ENCODE results near the gene ARHGAP21.
"Not testable (repeated sequence)": the region's sequence is repeated elsewhere in the genome, so short reads cannot be mapped to it uniquely, and the experiment has no call there.

Gene ARHGAP21

DNA sequence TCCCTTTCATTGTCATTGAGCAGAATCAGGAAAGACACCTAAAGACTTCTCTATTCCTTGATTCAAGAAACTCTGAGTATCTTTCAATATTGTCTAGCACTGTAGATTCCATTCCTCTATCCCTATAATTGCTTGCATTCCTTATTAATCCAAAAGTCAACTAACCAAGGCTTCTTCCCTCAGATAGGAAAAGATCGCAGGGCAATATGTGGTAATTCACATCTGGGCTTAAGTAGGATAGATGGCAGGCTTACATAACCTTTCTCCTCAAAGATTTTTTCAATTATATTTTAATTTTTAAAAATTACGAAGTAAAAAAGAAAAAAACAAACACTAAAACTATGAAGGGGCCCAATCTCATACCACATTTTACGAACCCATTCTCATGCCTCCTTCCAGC, 7.1 kb upstream of the ARHGAP21 start:
- DNase-seq (ENCODE audit: low spot score in 2 of 2) (no peak), ATAC-seq (no peak)
- Mint-ChIP-seq H3K9me3 (no peaks in the 10 kb centered on the region), H3K4me1 (no peaks in the 10 kb centered on the region), H3K27ac (no peak overlapping the region), H3K36me3 (no peaks in the 10 kb centered on the region), H3K4me3 (no peak overlapping the region)

DNA sequence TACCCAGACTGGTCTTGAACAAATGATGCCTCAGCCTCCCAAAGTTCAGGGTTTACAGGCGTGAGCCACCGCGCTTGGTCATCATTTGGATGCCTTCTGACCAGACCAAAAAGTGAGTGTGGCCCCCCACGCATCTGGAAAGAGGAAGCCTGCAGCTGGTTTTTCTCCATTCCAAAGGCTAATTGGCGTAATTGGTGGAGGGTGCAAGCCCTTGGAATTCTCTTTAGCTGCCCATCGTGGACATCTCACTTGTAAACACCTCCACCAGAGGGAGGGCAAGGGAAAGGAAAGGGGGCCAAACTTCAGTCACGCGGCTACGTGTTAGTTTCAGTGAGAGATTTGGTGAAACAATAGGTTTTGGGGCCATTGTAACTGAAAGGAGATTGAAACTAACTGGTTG, 4.1 kb upstream of the ARHGAP21 start:
- no peak overlapping the region for H3K27ac Mint-ChIP-seq
- H3K36me3 Mint-ChIP-seq: peaks cover 6% of the 10 kb centered on the region
- no peaks in the 10 kb centered on the region for H3K4me1 Mint-ChIP-seq
- DNase-seq (ENCODE audit: low spot score in 2 of 2): no peak
- no peaks in the 10 kb centered on the region for H3K9me3 Mint-ChIP-seq
- H3K4me3 Mint-ChIP-seq: no peak overlapping the region
- ATAC-seq: no peak

DNA sequence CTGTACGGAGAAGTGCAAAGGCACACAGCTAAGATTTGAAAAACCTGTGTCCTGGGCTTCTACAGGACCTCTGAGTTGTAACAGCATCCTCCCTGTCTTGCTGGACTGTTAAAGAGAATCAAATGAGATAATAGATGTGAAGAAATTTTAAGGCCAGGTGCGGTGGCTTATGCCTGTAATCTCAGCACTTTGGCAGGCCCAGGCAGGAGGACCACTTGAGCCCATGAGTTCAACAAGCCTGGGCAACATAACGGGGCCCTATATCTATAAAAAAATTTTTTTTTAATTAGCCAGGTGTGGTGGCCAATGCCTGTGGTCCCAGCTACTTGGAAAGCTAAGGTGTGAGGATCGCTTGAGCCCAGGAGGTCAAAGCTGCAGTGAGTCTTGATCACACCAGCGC, 2.9 kb upstream of the ARHGAP21 start:
- Mint-ChIP-seq H3K4me1 (no peaks in the 10 kb centered on the region), H3K4me3 (no peak overlapping the region), H3K9me3 (no peaks in the 10 kb centered on the region), H3K36me3 (peaks cover 13% of the 10 kb centered on the region), H3K27ac (no peak overlapping the region)
- ATAC-seq (no peak), DNase-seq (ENCODE audit: low spot score in 2 of 2) (no peak)

DNA sequence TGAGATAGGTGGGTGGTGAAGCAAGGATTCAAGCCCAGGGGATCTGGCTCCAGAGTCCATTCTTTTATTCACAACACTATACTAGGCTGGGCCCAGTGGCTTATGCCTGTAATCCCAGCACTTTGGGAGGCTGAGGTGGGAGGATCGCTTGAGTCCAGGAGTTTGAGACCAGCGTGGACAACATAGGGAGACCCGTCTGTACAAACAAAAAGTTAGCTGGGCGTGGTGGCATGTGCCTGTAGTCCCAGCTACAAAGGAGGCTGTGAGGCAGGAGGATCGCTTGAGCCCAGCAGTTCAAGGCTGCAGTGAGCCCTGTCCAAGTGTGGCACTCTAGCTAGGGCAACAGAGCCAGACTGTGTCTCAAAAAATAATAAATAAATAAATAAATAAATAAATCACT, 2.3 kb upstream of the ARHGAP21 start:
- not testable (repeated sequence) for DNase-seq (ENCODE audit: low spot score in 2 of 2); ATAC-seq; H3K27ac Mint-ChIP-seq; H3K4me1 Mint-ChIP-seq; H3K4me3 Mint-ChIP-seq; H3K9me3 Mint-ChIP-seq
- H3K36me3 Mint-ChIP-seq: peaks cover 19% of the 10 kb centered on the region

DNA sequence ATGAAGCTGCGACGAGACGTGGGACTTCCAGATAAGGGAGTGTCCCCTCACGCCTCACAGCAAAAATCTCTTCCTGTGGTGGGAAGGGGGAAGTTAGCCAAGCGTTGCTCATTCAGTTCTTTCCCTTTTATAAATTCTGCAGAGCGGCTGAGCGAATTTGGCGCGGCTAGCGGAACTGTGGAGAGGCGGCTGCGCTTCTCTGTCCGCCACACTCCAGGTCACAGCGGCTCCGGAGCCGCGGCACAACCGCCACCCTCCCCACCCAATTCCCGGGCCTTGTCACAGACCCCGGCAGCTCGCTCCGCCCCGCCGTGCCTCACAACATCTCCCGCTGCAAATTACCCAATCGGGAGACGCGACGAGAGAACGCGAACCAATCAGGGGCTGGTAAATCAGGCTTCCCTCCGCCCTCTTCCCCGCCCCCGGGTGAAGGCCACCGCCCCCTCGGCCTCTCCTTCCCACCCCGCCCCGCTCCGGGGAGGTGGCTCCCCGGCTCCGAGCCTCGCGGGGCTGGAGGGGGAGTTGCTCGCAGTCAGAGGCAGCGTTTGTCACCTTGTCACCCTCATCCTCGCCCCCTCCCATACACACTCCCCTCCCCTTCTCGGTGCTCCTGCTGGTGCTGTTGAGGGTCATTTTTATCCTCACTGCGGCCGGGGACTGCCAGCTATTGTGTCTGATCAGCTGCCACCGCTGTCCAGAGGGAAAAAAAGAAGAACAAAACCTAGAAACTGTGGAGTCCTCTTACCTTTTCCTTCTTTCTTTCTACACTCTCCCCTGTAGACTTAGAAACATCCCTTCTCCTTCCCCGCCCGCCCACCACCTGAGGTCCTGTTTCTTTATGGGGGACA, 918 bp upstream of the ARHGAP21 start:
- DNase-seq (ENCODE audit: low spot score in 2 of 2) (peak; percentile 92 to 97), ATAC-seq (peak; percentile 93)
- Mint-ChIP-seq H3K4me1 (no peaks in the 10 kb centered on the region), H3K4me3 (peak overlapping the region; percentile 83), H3K36me3 (peaks cover 25% of the 10 kb centered on the region), H3K9me3 (no peaks in the 10 kb centered on the region), H3K27ac (peak overlapping the region; percentile 72)

DNA sequence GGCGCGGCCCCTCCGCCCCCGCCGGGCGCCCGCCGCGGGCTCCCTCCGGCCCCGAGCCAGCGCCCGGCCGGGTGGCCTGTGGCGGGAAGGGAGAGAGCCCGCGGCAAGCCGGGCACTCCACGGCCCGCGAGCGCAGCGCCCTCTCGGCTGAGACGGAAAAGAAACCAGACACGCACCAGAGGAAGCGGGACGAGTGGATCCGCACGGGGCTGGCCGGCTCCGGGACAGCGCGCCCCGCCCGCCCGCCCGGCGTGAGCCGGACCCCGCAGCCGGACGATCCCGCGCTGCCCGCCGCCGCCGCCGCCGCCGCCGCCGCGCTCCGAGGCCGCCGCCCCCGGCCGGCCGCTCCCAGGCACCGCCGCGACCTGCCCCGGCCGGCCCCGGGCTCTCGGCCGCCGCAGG, 300 bp downstream of the ARHGAP21 start:
- Mint-ChIP-seq H3K9me3 (no peaks in the 10 kb centered on the region), H3K4me3 (peak overlapping the region; percentile 83), H3K4me1 (no peaks in the 10 kb centered on the region), H3K27ac (peak overlapping the region; percentile 72), H3K36me3 (peaks cover 25% of the 10 kb centered on the region)
- DNase-seq (ENCODE audit: low spot score in 2 of 2) (peak in 1 of 2 donors; percentile 14), ATAC-seq (peak; percentile 20)

DNA sequence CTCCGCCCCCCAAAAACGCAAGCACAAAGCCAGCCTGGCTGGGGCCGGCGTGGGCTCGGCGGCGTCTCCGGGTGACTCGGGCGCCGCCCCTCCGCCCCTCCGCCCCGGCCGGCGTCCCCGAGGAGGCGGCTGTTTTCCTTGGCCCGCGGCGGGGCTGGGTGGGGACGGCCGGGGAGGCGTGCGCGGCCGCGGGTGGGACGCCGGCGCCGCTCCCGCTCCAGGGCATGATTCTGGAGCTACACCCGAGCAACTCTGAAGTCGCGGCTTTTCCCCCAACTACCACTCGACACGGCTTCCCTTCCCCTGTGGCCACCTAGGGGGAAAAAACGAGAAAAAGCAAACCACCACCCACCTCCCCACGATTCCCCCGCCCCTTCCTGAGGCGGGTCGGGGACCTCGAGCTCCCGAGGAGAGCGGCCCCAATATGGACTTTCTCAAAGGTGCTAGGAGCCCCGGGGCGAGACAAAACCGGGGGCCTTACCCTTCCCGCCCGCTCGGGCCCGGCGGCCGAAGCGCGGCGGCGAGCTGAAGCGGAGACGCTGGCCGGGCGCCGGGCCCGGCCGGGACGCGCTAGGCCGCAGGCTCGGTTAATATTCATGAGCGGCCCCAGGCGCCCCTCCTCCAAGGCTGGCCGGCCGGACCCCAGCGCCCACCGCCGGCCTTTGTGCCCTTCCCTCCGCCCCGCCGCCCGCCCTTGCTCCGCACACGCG, 856 bp downstream of the ARHGAP21 start:
- Mint-ChIP-seq H3K4me1 (no peaks in the 10 kb centered on the region), H3K36me3 (peaks cover 25% of the 10 kb centered on the region), H3K27ac (peak overlapping the region; percentile 29), H3K4me3 (peak overlapping the region; percentile 83), H3K9me3 (no peaks in the 10 kb centered on the region)
- peak; percentile 33 for ATAC-seq
- DNase-seq (ENCODE audit: low spot score in 2 of 2): peak; percentile 29 to 80

DNA sequence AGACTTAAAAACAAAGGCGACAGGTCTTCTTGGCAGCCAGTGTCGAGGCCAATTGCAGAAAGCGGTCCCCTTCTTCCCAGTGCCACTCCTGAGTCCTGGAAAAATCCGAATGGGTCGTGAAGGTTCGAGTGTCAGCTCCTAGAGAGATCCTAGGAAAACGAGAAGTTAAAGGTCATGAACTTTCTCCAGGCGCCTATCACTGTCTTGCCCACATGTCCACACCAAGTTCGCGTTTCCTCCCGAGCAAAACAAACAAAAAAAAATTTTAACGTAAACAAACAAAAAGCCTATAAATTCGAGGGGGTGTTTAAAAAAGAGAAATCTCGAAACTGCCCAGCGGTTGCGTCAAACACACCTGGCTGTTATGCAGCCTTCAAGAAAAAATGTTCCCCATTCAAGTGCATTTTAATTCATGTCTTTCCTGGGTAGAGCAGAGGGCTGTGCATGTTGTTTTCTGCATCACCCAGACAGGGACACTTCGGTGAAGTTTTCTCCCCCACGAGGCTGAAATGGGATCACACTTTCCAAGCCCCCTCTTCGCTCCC, 1.5 kb downstream of the ARHGAP21 start:
- H3K9me3 Mint-ChIP-seq: no peaks in the 10 kb centered on the region
- H3K4me3 Mint-ChIP-seq: peak overlapping the region; percentile 83
- H3K36me3 Mint-ChIP-seq: peaks cover 25% of the 10 kb centered on the region
- peak overlapping the region; percentile 29 for H3K27ac Mint-ChIP-seq
- ATAC-seq (no peak), DNase-seq (ENCODE audit: low spot score in 2 of 2) (no peak)
- H3K4me1 Mint-ChIP-seq: no peaks in the 10 kb centered on the region

DNA sequence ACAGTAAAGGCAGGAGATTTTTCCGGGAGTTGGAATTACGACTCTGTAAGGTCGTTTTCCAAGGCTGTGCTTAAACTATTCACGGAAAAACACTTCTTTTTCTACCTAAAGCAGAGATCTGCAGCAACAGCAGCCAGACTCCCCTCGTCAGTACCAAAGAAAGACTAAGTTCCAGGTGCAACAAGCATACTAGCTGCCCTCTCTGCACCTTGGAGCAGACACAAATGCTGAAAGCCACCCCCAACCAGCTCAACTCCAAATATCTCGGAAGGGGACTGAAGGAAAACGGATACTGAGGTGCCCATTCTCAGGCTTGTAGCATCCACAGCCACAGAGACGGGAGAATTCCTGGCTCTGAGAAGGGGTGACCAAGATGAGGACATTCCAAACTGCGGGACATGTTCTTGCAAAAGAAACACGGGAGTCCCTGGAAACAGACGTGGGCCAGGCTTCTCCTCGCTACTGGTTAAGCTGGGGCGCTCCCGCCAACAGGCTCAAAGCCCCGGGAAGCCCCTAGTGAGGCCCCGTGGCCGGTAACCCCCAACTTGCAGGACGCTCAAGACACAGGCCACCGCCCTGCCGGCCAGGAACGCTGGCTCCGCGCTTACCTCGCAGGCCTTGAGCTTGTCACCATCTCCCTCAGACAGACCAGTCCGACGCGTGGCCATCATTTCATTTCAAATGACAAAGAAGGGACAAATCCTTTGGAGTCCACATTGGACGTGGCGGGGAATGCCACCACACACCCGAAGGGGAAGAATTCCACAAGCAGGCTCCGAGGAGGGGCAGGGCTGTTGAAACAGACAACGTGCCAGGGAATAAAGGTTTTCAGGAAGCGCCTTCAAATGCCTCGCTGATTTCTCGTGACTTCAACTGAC, 2.2 kb downstream of the ARHGAP21 start:
- Mint-ChIP-seq H3K27ac (no peak overlapping the region), H3K36me3 (peaks cover 25% of the 10 kb centered on the region), H3K9me3 (no peaks in the 10 kb centered on the region), H3K4me3 (peak overlapping the region; percentile 83), H3K4me1 (no peaks in the 10 kb centered on the region)
- ATAC-seq (no peak), DNase-seq (ENCODE audit: low spot score in 2 of 2) (no peak)

DNA sequence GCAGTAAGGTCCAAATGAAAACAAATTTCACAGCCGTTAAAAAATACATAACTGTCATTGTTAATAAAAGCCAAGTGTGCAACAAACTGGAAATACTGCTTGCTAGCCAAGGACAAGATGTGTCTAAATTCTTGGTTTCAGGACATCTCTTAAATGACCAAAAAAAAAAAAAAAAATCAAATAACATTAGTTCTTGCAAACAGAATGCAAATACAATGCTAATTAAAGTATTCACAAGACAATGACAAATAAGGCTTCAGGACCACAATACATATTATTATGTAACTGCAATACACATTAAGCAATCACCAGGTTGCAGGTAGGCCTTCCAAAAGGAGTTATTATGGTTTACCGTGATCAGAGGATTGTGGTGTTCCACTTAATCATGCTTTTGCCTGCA, 3.6 kb downstream of the ARHGAP21 start:
- H3K36me3 Mint-ChIP-seq: peaks cover 25% of the 10 kb centered on the region
- no peak for DNase-seq (ENCODE audit: low spot score in 2 of 2)
- no peaks in the 10 kb centered on the region for H3K9me3 Mint-ChIP-seq
- H3K4me3 Mint-ChIP-seq: no peak overlapping the region
- no peak for ATAC-seq
- H3K4me1 Mint-ChIP-seq: no peaks in the 10 kb centered on the region
- H3K27ac Mint-ChIP-seq: no peak overlapping the region

DNA sequence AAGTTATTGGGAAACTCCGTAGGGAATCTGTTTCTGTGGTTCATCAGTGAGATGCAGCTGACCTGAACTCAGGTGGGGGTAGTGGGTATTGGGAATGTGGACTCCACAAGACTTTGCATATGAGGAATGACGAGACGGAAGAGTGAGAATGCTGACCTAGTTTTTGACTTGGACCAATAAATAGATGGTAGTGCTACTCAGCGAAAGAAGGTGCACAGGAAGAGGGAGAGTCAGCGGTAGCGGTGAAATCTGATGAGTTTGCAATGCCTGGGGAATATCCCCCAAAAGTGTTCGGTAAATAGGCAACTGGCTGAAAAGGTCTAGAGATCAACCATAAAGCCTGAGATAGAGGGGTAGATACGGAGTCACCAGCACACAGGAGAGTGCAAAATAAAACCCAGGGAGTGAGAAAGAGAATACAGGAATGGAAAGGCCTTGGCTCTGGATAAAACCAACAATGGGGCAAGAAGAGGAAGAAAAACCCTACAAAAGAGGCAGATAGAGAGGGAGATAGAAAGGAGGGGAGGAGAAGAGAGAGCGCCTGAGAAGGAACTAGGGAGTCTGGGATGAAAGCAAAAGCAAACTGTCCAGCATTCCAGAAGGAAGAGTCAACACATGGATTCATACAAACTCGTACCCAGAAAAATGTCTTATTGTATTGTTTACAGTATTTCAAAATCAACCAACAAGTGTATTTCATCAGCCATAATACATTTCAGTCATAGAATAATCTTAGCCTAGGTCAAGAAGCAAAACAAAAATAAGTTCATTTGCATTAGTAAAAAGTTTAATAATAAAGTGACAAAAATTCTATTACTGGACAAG, 5.4 kb downstream of the ARHGAP21 start:
- Mint-ChIP-seq H3K36me3 (peaks cover 19% of the 10 kb centered on the region), H3K4me1 (no peaks in the 10 kb centered on the region), H3K27ac (no peak overlapping the region), H3K9me3 (no peaks in the 10 kb centered on the region), H3K4me3 (no peak overlapping the region)
- ATAC-seq (peak; percentile 36), DNase-seq (ENCODE audit: low spot score in 2 of 2) (no peak)

DNA sequence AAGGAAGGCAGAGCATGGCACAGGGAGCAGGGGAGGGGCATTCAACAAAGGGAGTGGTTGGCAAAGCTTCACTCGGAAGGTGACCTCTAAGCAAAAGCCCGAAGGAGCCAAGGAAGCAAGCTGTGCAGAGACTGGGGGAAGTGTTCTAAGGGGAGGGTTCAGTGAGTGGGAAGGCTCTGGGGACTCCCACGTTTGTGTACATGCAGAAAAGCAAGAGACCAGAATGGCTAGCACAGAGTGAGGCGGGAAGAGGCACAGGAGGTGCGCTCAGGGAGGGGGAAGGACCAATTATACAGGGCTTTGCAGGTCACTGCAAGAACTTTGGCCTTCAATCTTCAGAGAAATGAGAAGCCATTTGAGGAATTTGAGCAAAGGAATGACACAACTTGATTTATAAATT, 7.4 kb downstream of the ARHGAP21 start:
- H3K36me3 Mint-ChIP-seq: peaks cover 8% of the 10 kb centered on the region
- no peak for ATAC-seq
- H3K4me1 Mint-ChIP-seq: no peaks in the 10 kb centered on the region
- no peak overlapping the region for H3K27ac Mint-ChIP-seq
- no peak overlapping the region for H3K4me3 Mint-ChIP-seq
- H3K9me3 Mint-ChIP-seq: no peaks in the 10 kb centered on the region
- DNase-seq (ENCODE audit: low spot score in 2 of 2): no peak

DNA sequence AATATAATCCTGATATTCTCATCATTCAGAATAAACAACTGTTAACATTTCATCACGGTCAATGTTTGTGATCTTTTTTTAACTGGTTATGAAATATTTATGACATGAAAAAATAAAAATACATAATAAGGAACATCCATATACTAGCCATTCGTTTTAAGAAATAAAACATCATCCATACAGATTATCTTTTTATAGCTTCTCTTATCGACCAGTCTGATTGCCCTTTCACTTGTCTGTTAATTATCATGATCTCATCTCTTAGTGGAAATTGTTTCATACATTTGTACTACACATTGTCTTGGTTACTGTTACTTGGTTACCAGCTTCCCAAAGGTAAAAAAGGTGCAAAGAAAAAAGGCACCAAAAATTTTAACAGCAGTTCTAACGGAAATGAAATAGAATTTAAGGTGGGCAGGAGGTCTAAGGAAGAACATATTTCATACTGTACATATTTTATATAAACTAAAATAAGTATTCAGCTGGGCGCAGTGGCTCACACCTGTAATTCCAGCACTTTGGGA, 8.4 kb downstream of the ARHGAP21 start:
- ATAC-seq: no peak
- Mint-ChIP-seq H3K27ac (no peak overlapping the region), H3K36me3 (no peaks in the 10 kb centered on the region), H3K4me3 (no peak overlapping the region), H3K9me3 (no peaks in the 10 kb centered on the region), H3K4me1 (peaks cover 2% of the 10 kb centered on the region)
- no peak for DNase-seq (ENCODE audit: low spot score in 2 of 2)

DNA sequence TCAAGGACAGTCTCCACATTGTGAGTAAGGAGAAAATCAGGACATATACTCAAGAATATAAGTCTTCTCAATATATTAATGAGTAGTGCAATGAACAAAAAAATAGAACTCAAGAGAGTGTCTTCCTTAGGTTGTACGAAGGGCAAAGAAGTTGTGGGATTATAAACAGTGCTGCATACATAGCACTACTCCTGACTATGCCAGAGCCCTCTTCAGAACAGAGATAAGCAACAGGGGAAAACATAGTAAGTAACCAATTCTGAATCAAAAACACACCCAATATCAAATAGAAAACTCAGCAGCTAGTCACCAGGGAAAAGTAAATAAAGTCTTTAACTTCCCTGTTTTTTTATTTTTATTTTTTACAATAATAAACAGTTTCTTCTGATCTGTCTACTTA, 10.6 kb downstream of the ARHGAP21 start:
- H3K36me3 Mint-ChIP-seq: no peaks in the 10 kb centered on the region
- H3K27ac Mint-ChIP-seq: no peak overlapping the region
- peaks cover 12% of the 10 kb centered on the region for H3K4me1 Mint-ChIP-seq
- ATAC-seq (no peak), DNase-seq (ENCODE audit: low spot score in 2 of 2) (no peak)
- H3K9me3 Mint-ChIP-seq: no peaks in the 10 kb centered on the region
- no peak overlapping the region for H3K4me3 Mint-ChIP-seq
